Effector memory CD8-positive, alpha-beta T cell (primary cell): Measurements from ENCODE around the gene AQP10.
"Not testable (repeated sequence)": the region's sequence is repeated elsewhere in the genome, so short reads cannot be mapped to it uniquely, and the experiment has no call there.

Experiments
- ATAC-seq: fragments of 150-1000 bp; cut with Tn5 transposase; replicated peaks from 2 replicates; pipeline ENCODE4 v1.10.0; 2021; ENCODE audit warnings: mild to moderate bottlenecking, moderate library complexity
- DNase-seq, 3 experiments: peaks; one replicate each; pipeline ENCODE4 v3.0.0; 2021
- H3K27ac Mint-ChIP-seq, 2 donors: one replicate each; pipeline ENCODE4 v1.8.0; 2022; ENCODE audit warnings: mild to moderate bottlenecking in 2 of 2, mixed read lengths in 2 of 2, moderate library complexity in 2 of 2
- H3K27me3 Mint-ChIP-seq, 2 donors: one replicate each; pipeline ENCODE4 v1.8.0; 2022; ENCODE audit warnings: mixed read lengths in 2 of 2
- H3K36me3 Mint-ChIP-seq: one replicate; pipeline ENCODE4 v1.8.0; 2022; ENCODE audit warnings: mild to moderate bottlenecking, moderate library complexity, mixed read lengths; ENCODE audit not compliant: insufficient read depth
- H3K4me1 Mint-ChIP-seq, 2 donors: one replicate each; pipeline ENCODE4 v1.8.0; 2022; ENCODE audit warnings: low read depth in 2 of 2, mixed read lengths in 2 of 2
- H3K4me3 Mint-ChIP-seq, 2 donors: one replicate each; pipeline ENCODE4 v1.8.0; 2022; ENCODE audit warnings: mild to moderate bottlenecking in 2 of 2, mixed read lengths in 2 of 2, moderate library complexity in 2 of 2
- H3K9me3 Mint-ChIP-seq, 2 donors: one replicate each; pipeline ENCODE4 v1.8.0; 2022; ENCODE audit warnings: mixed read lengths in 2 of 2

AQP10 gene

GRCh38 chr1:154327466-154328317 lies 6.8 kb downstream of the AQP10 start:
- no peaks in the 10 kb centered on the region for H3K9me3 Mint-ChIP-seq
- peak overlapping the region; percentile 90 to 92 for H3K4me3 Mint-ChIP-seq
- H3K4me1 Mint-ChIP-seq = peaks cover 44 to 49% of the 10 kb centered on the region in 2 donors
- peak overlapping the region; percentile 87 to 90 for H3K27ac Mint-ChIP-seq
- H3K27me3 Mint-ChIP-seq = no peaks in the 10 kb centered on the region
- H3K36me3 Mint-ChIP-seq = peaks cover 24% of the 10 kb centered on the region
- DNase-seq = no peak
- no peak for ATAC-seq

- DNase-seq (peak; percentile 83 to 87 (median 86)), ATAC-seq (peak; percentile 76)
- H3K36me3 Mint-ChIP-seq = peaks cover 33% of the 10 kb centered on the region
- H3K4me3 Mint-ChIP-seq = peak overlapping the region; percentile 90 to 92
- no peaks in the 10 kb centered on the region for H3K27me3 Mint-ChIP-seq
- peaks cover 44 to 49% of the 10 kb centered on the region in 2 donors for H3K4me1 Mint-ChIP-seq
- H3K27ac Mint-ChIP-seq = peak overlapping the region; percentile 87 to 90
- H3K9me3 Mint-ChIP-seq = no peaks in the 10 kb centered on the region
Observed at GRCh38 chr1:154328318-154329151, 7.6 kb downstream of the AQP10 start.

- Mint-ChIP-seq H3K27ac (peak overlapping the region; percentile 49 to 90), H3K36me3 (peaks cover 35% of the 10 kb centered on the region), H3K27me3 (no peaks in the 10 kb centered on the region), H3K4me1 (peaks cover 44 to 49% of the 10 kb centered on the region in 2 donors), H3K9me3 (no peaks in the 10 kb centered on the region), H3K4me3 (peak overlapping the region; percentile 90 to 92)
- ATAC-seq = no peak
- no peak for DNase-seq
Observed at GRCh38 chr1:154329152-154329521, 8.2 kb downstream of the AQP10 start.

- DNase-seq (no peak), ATAC-seq (no peak)
- Mint-ChIP-seq H3K27me3 (no peaks in the 10 kb centered on the region), H3K36me3 (peaks cover 37% of the 10 kb centered on the region), H3K4me3 (peak overlapping the region; percentile 90 to 92), H3K27ac (peak overlapping the region; percentile 90 to 94), H3K9me3 (no peaks in the 10 kb centered on the region), H3K4me1 (peaks cover 48 to 50% of the 10 kb centered on the region in 2 donors)
Observed at GRCh38 chr1:154329551-154330131, 8.7 kb downstream of the AQP10 start.

- DNase-seq (no peak), ATAC-seq (no peak)
- Mint-ChIP-seq H3K27ac (peak overlapping the region; percentile 90 to 94), H3K4me1 (peaks cover 54 to 55% of the 10 kb centered on the region in 2 donors), H3K36me3 (peaks cover 47% of the 10 kb centered on the region), H3K4me3 (peak overlapping the region; percentile 90 to 92), H3K27me3 (no peaks in the 10 kb centered on the region), H3K9me3 (no peaks in the 10 kb centered on the region)
Observed at GRCh38 chr1:154330669-154331068, 9.8 kb downstream of the AQP10 start.

GRCh38 chr1:154334079-154335024 lies 13.5 kb downstream of the AQP10 start:
- no peaks in the 10 kb centered on the region for H3K9me3 Mint-ChIP-seq
- H3K4me3 Mint-ChIP-seq = peak overlapping the region; percentile 51 to 65
- DNase-seq (no peak), ATAC-seq (no peak)
- H3K27ac Mint-ChIP-seq = peak overlapping the region; percentile 62 to 83
- peaks cover 63% of the 10 kb centered on the region for H3K36me3 Mint-ChIP-seq
- peaks cover 47 to 55% of the 10 kb centered on the region in 2 donors for H3K4me1 Mint-ChIP-seq
- H3K27me3 Mint-ChIP-seq = no peaks in the 10 kb centered on the region

GRCh38 chr1:154335025-154335714 lies 14.3 kb downstream of the AQP10 start:
- peak overlapping the region; percentile 62 to 83 for H3K27ac Mint-ChIP-seq
- H3K27me3 Mint-ChIP-seq = no peaks in the 10 kb centered on the region
- H3K36me3 Mint-ChIP-seq = peaks cover 68% of the 10 kb centered on the region
- DNase-seq (peak; percentile 87 to 93 (median 88)), ATAC-seq (peak; percentile 98)
- peaks cover 45 to 55% of the 10 kb centered on the region in 2 donors for H3K4me1 Mint-ChIP-seq
- H3K9me3 Mint-ChIP-seq = no peaks in the 10 kb centered on the region
- peak overlapping the region; percentile 51 to 65 for H3K4me3 Mint-ChIP-seq

GRCh38 chr1:154337253-154337894 lies 16.5 kb downstream of the AQP10 start:
- H3K36me3 Mint-ChIP-seq = peaks cover 72% of the 10 kb centered on the region
- peak overlapping the region; percentile 71 to 93 for H3K27ac Mint-ChIP-seq
- no peaks in the 10 kb centered on the region for H3K9me3 Mint-ChIP-seq
- DNase-seq (no peak), ATAC-seq (peak; percentile 46)
- H3K4me3 Mint-ChIP-seq = peak overlapping the region; percentile 70 to 86
- H3K27me3 Mint-ChIP-seq = no peaks in the 10 kb centered on the region
- peaks cover 59 to 67% of the 10 kb centered on the region in 2 donors for H3K4me1 Mint-ChIP-seq

- Mint-ChIP-seq H3K36me3 (peaks cover 72% of the 10 kb centered on the region), H3K9me3 (no peaks in the 10 kb centered on the region), H3K27me3 (no peaks in the 10 kb centered on the region), H3K27ac (peak overlapping the region; percentile 93 to 94), H3K4me3 (peak overlapping the region; percentile 74 to 86), H3K4me1 (peaks cover 74 to 82% of the 10 kb centered on the region in 2 donors)
- ATAC-seq (no peak), DNase-seq (no peak)
Observed at GRCh38 chr1:154338875-154339274, 18.0 kb downstream of the AQP10 start.

- Mint-ChIP-seq H3K36me3 (peaks cover 75% of the 10 kb centered on the region), H3K4me1 (peaks cover 84 to 85% of the 10 kb centered on the region in 2 donors), H3K27ac (peak overlapping the region; percentile 93 to 94), H3K4me3 (peak overlapping the region; percentile 83 to 86)
- not testable (repeated sequence) for H3K9me3 Mint-ChIP-seq, ATAC-seq, H3K27me3 Mint-ChIP-seq, DNase-seq
Observed at GRCh38 chr1:154341366-154341765, 20.5 kb downstream of the AQP10 start.

- DNase-seq = no peak
- Mint-ChIP-seq H3K4me3 (peak overlapping the region; percentile 83 to 86), H3K9me3 (no peaks in the 10 kb centered on the region), H3K27ac (peak overlapping the region; percentile 93 to 94), H3K36me3 (peaks cover 82% of the 10 kb centered on the region), H3K4me1 (peaks cover 85 to 86% of the 10 kb centered on the region in 2 donors), H3K27me3 (no peaks in the 10 kb centered on the region)
- ATAC-seq = no peak
Observed at GRCh38 chr1:154342132-154342531, 21.2 kb downstream of the AQP10 start.
